Mononuclear cell (primary cell): Measurements from ENCODE around the gene GPC5. TPM values are rescaled to one million over a fixed set of nuclear protein-coding genes. Genes with fewer than 3 reads are reported as not detected.

ENCODE experiments used
- H3K27me3 ChIP-seq: 2 replicates; pipeline ENCODE4 v1.6.0; 2011; ENCODE audit warnings: low read length, control low read depth; ENCODE audit not compliant: insufficient read depth
- H3K4me1 ChIP-seq: 2 replicates; pipeline ENCODE4 v1.5.1; 2011; ENCODE audit warnings: mild to moderate bottlenecking, low read length, control low read depth; ENCODE audit not compliant: insufficient read depth
- H3K4me3 ChIP-seq: 2 replicates; pipeline ENCODE4 v1.5.1; 2011; ENCODE audit warnings: mild to moderate bottlenecking, low read length, moderate library complexity
- H3K9me3 ChIP-seq: 2 replicates; pipeline ENCODE4 v1.5.1; 2011; ENCODE audit warnings: low read depth, mild to moderate bottlenecking, control low read depth, low read length
- total RNA-seq: library from RNA; depleted of rRNA; stranded (reverse); fragments of >200 nt; gene quantifications from one replicate; pipeline ENCODE4 v1.2.3, GENCODE V29; 2012

Gene GPC5
- total RNA-seq, 1 donor, result 0.21 TPM

GRCh38 chr13:91359631-91360030 lies 38.8 kb upstream of the GPC5 start:
- no peaks in the 10 kb centered on the region for H3K9me3 ChIP-seq
- H3K27me3 ChIP-seq, result no peaks in the 10 kb centered on the region
- H3K4me1 ChIP-seq, result no peaks in the 10 kb centered on the region
- H3K4me3 ChIP-seq, result no peak overlapping the region

GRCh38 chr13:91360246-91360751 lies 38.1 kb upstream of the GPC5 start:
- no peak overlapping the region for H3K4me3 ChIP-seq
- H3K4me1 ChIP-seq, result no peaks in the 10 kb centered on the region
- no peaks in the 10 kb centered on the region for H3K27me3 ChIP-seq
- H3K9me3 ChIP-seq, result no peaks in the 10 kb centered on the region

- Histone ChIP-seq H3K4me3 (no peak overlapping the region), H3K27me3 (no peaks in the 10 kb centered on the region), H3K4me1 (no peaks in the 10 kb centered on the region), H3K9me3 (no peaks in the 10 kb centered on the region)
Measured at GRCh38 chr13:91361755-91362271, 36.6 kb upstream of the GPC5 start.

GRCh38 chr13:91362908-91363307 lies 35.5 kb upstream of the GPC5 start:
- Histone ChIP-seq H3K4me1 (no peaks in the 10 kb centered on the region), H3K27me3 (no peaks in the 10 kb centered on the region), H3K9me3 (no peaks in the 10 kb centered on the region), H3K4me3 (no peak overlapping the region)

GRCh38 chr13:91368101-91368500 lies 30.3 kb upstream of the GPC5 start:
- Histone ChIP-seq H3K4me1 (no peaks in the 10 kb centered on the region), H3K9me3 (no peaks in the 10 kb centered on the region), H3K27me3 (no peaks in the 10 kb centered on the region), H3K4me3 (no peak overlapping the region)

GRCh38 chr13:91368676-91369440 lies 29.6 kb upstream of the GPC5 start:
- Histone ChIP-seq H3K4me3 (no peak overlapping the region), H3K27me3 (no peaks in the 10 kb centered on the region), H3K4me1 (no peaks in the 10 kb centered on the region), H3K9me3 (no peaks in the 10 kb centered on the region)

GRCh38 chr13:91369441-91369831 lies 29.0 kb upstream of the GPC5 start:
- Histone ChIP-seq H3K4me1 (no peaks in the 10 kb centered on the region), H3K4me3 (no peak overlapping the region), H3K9me3 (no peaks in the 10 kb centered on the region), H3K27me3 (no peaks in the 10 kb centered on the region)

GRCh38 chr13:91370501-91370900 lies 27.9 kb upstream of the GPC5 start:
- Histone ChIP-seq H3K4me3 (no peak overlapping the region), H3K4me1 (no peaks in the 10 kb centered on the region), H3K9me3 (no peaks in the 10 kb centered on the region), H3K27me3 (no peaks in the 10 kb centered on the region)

GRCh38 chr13:91372911-91373310 lies 25.5 kb upstream of the GPC5 start:
- Histone ChIP-seq H3K4me1 (no peaks in the 10 kb centered on the region), H3K4me3 (no peak overlapping the region), H3K27me3 (no peaks in the 10 kb centered on the region), H3K9me3 (no peaks in the 10 kb centered on the region)

GRCh38 chr13:91375116-91375729 lies 23.2 kb upstream of the GPC5 start:
- no peak overlapping the region for H3K4me3 ChIP-seq
- H3K9me3 ChIP-seq, result no peaks in the 10 kb centered on the region
- H3K27me3 ChIP-seq, result no peaks in the 10 kb centered on the region
- no peaks in the 10 kb centered on the region for H3K4me1 ChIP-seq

GRCh38 chr13:91381371-91381770 lies 17.1 kb upstream of the GPC5 start:
- no peaks in the 10 kb centered on the region for H3K9me3 ChIP-seq
- peaks cover 3% of the 10 kb centered on the region for H3K27me3 ChIP-seq
- H3K4me3 ChIP-seq, result no peak overlapping the region
- no peaks in the 10 kb centered on the region for H3K4me1 ChIP-seq

GRCh38 chr13:91383836-91384235 lies 14.6 kb upstream of the GPC5 start:
- Histone ChIP-seq H3K4me1 (no peaks in the 10 kb centered on the region), H3K27me3 (peaks cover 13% of the 10 kb centered on the region), H3K4me3 (no peak overlapping the region), H3K9me3 (no peaks in the 10 kb centered on the region)

- Histone ChIP-seq H3K4me3 (no peak overlapping the region), H3K27me3 (peaks cover 14% of the 10 kb centered on the region), H3K4me1 (no peaks in the 10 kb centered on the region), H3K9me3 (no peaks in the 10 kb centered on the region)
Measured at GRCh38 chr13:91384896-91385295, 13.5 kb upstream of the GPC5 start.

- peaks cover 26% of the 10 kb centered on the region for H3K27me3 ChIP-seq
- no peaks in the 10 kb centered on the region for H3K9me3 ChIP-seq
- no peaks in the 10 kb centered on the region for H3K4me1 ChIP-seq
- H3K4me3 ChIP-seq, result no peak overlapping the region
Measured at GRCh38 chr13:91389186-91389585, 9.2 kb upstream of the GPC5 start.

GRCh38 chr13:91397595-91397994 lies 826 bp upstream of the GPC5 start:
- H3K27me3 ChIP-seq, result peaks cover 72% of the 10 kb centered on the region
- H3K9me3 ChIP-seq, result no peaks in the 10 kb centered on the region
- peaks cover 15% of the 10 kb centered on the region for H3K4me1 ChIP-seq
- no peak overlapping the region for H3K4me3 ChIP-seq
